NCI-H2196 treated with DMSO at 0.1 percent for 48 hours (cell line): ENCODE results near the gene CXorf49.
"Not testable (repeated sequence)": the region's sequence is repeated elsewhere in the genome, so short reads cannot be mapped to it uniquely, and the experiment has no call there.

Experiments used
- DNase-seq: peaks from one replicate; lab custom pipeline; 2025; ENCODE audit not compliant: unreplicated experiment; lab: John Stamatoyannopoulos, UW

The CXorf49 gene

GRCh38 chrX:71675636-71676035 lies 42.4 kb downstream of the CXorf49 start:
- not testable (repeated sequence) for DNase-seq

GRCh38 chrX:71671938-71672337 lies 46.1 kb downstream of the CXorf49 start:
- no peak for DNase-seq

- no peak for DNase-seq
These were observed 46.9 kb downstream of the CXorf49 start for GRCh38 chrX:71671043-71671780.

GRCh38 chrX:71669947-71670346 lies 48.1 kb downstream of the CXorf49 start:
- not testable (repeated sequence) for DNase-seq

- DNase-seq: no peak
These were observed 48.6 kb downstream of the CXorf49 start for GRCh38 chrX:71669492-71669891.

- no peak for DNase-seq
These were observed 49.9 kb downstream of the CXorf49 start for GRCh38 chrX:71668248-71668595.

GRCh38 chrX:71667328-71668247 lies 50.5 kb downstream of the CXorf49 start, which contains the start of gene LOC101059915:
TSS of gene LOC101059915 (plus strand) at chrX:71667546.
- no peak for DNase-seq

GRCh38 chrX:71666240-71667223 lies 51.6 kb downstream of the CXorf49 start:
- no peak for DNase-seq

GRCh38 chrX:71665747-71666146 lies 52.3 kb downstream of the CXorf49 start:
- DNase-seq: no peak

- no peak for DNase-seq
These were observed 53.1 kb downstream of the CXorf49 start for GRCh38 chrX:71664889-71665491.
